GM12878 (cell line): ENCODE results near the gene LAYN. TPM values are rescaled to one million over a fixed set of nuclear protein-coding genes. Genes with fewer than 3 reads are reported as not detected.

ENCODE experiments used
- NR2C2 ChIP-seq: IDR thresholded peaks from 2 replicates; pipeline ENCODE4 v1.6.1; 2011; ENCODE audit warnings: borderline replicate concordance, low read depth; ENCODE audit not compliant: control insufficient read depth, insufficient read length
- RELA ChIP-seq: fragments of 450-650 bp; IDR thresholded peaks from 2 replicates; pipeline ENCODE4 v1.8.0; 2014; ENCODE audit warnings: borderline replicate concordance; ENCODE audit not compliant: partially characterized antibody
- RUNX3 ChIP-seq: IDR thresholded peaks from 2 replicates; pipeline ENCODE4 v1.6.1; 2012; ENCODE audit warnings: low read length, inconsistent platforms
- TCF12 ChIP-seq: IDR thresholded peaks from 2 replicates; pipeline ENCODE4 v1.6.1; 2011; ENCODE audit warnings: low read depth, mild to moderate bottlenecking, low read length
- polyA plus RNA-seq, 11 experiments: library from polyadenylated mRNA; depleted of rRNA in 4 of 11; unstranded in 6 of 11; stranded (reverse) in 5 of 11; fragments of >200 nt; fragmentation: Nextera tagmentation in 4 of 11; fragmentation: Illumina TruSeq in 1 of 11; extraction: Ambion mirVana in 4 of 11; extraction: Trizol in 1 of 11; gene quantifications; 1 replicate in 1 of 11; 2 replicates in 10 of 11; pipeline versions ENCODE4 v1.2.1 to v1.2.3, GENCODE V29; 2011 to 2016; ENCODE audit warnings: inconsistent platforms in 2 of 11, missing spikeins in 2 of 11, low read depth in 1 of 11
- total RNA-seq, 4 experiments: library from RNA; depleted of rRNA in 3 of 4; stranded (reverse); fragments of >200 nt in 3 of 4; fragmentation: Illumina TruSeq in 1 of 4; extraction: Trizol in 1 of 4; gene quantifications; 2 replicates each; pipeline versions ENCODE4 v1.2.1 to v1.2.3, GENCODE V29; 2013 to 2021
- TF ChIP-seq, protein P1 (sequence below): IDR thresholded peaks from 2 replicates; pipeline ENCODE4 v1.6.1; 2011; ENCODE audit warnings: borderline replicate concordance, low read depth, mild to moderate bottlenecking, moderate library complexity, low read length; ENCODE audit not compliant: insufficient read depth, poor library complexity, severe bottlenecking
- TF ChIP-seq, protein P2 (sequence below): fragments of 450-650 bp; formaldehyde crosslinking; IDR thresholded peaks from 2 replicates; pipeline ENCODE4 v1.4.0; 2020; ENCODE audit warnings: mild to moderate bottlenecking, moderate library complexity
- TF ChIP-seq, protein P3 (sequence below): IDR thresholded peaks from 2 replicates; pipeline ENCODE4 v1.6.1; 2012; ENCODE audit warnings: low read depth, low read length, improper control_type of control experiment
- TF ChIP-seq, protein P4 (sequence below): IDR thresholded peaks from 2 replicates; pipeline ENCODE4 v1.6.1; 2011; ENCODE audit warnings: mild to moderate bottlenecking, low read depth, low read length, moderate library complexity; ENCODE audit not compliant: insufficient replicate concordance

The LAYN gene
- total and polyA plus RNA-seq, 10 of the 15 experiments (the other 5 are each of a cell fraction or from before 2014, with no cell fraction given), result 0.06 to 0.14 (median 0.10) TPM; not detected in 7

DNA sequence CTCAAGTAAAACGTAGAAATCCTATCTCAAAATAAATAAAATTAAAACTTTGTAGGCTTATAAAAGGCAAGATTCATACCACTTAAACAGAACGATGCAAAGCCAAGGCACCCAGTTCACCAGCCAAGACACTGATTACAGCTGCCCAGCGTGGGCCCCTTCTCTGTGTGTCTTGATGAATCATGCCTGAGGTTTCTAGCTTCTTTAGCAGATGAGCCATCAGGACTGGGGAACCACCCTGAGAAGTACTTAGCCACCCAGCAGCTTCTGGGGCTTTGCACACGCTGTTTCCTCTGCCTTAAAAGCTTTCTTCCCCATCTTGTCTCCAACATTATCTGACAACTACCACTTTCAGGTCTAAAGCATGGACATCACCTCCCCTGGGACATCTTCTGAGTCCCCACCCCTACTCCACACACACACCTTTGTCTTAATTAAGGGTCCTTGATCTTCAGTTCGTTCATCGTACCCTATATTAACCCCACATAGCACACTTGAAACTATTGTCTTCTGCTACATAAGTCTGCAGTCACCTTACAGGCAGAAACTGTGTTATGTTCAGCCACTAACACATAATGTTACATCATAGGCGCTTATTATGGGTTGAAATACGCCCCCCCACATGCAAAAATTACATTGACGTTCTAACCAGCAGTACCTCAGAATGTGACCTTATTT, 8.7 kb upstream of the LAYN start (continued):
- TF ChIP-seq, protein P1, sequence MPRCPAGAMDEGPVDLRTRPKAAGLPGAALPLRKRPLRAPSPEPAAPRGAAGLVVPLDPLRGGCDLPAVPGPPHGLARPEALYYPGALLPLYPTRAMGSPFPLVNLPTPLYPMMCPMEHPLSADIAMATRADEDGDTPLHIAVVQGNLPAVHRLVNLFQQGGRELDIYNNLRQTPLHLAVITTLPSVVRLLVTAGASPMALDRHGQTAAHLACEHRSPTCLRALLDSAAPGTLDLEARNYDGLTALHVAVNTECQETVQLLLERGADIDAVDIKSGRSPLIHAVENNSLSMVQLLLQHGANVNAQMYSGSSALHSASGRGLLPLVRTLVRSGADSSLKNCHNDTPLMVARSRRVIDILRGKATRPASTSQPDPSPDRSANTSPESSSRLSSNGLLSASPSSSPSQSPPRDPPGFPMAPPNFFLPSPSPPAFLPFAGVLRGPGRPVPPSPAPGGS, result peak; percentile 29
- TF ChIP-seq, protein P2, sequence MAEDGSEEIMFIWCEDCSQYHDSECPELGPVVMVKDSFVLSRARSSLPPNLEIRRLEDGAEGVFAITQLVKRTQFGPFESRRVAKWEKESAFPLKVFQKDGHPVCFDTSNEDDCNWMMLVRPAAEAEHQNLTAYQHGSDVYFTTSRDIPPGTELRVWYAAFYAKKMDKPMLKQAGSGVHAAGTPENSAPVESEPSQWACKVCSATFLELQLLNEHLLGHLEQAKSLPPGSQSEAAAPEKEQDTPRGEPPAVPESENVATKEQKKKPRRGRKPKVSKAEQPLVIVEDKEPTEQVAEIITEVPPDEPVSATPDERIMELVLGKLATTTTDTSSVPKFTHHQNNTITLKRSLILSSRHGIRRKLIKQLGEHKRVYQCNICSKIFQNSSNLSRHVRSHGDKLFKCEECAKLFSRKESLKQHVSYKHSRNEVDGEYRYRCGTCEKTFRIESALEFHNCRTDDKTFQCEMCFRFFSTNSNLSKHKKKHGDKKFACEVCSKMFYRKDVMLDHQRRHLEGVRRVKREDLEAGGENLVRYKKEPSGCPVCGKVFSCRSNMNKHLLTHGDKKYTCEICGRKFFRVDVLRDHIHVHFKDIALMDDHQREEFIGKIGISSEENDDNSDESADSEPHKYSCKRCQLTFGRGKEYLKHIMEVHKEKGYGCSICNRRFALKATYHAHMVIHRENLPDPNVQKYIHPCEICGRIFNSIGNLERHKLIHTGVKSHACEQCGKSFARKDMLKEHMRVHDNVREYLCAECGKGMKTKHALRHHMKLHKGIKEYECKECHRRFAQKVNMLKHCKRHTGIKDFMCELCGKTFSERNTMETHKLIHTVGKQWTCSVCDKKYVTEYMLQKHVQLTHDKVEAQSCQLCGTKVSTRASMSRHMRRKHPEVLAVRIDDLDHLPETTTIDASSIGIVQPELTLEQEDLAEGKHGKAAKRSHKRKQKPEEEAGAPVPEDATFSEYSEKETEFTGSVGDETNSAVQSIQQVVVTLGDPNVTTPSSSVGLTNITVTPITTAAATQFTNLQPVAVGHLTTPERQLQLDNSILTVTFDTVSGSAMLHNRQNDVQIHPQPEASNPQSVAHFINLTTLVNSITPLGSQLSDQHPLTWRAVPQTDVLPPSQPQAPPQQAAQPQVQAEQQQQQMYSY, result no peak
- TF ChIP-seq RELA (peak; percentile 27), NR2C2 (no peak), RUNX3 (peak; percentile 61), TCF12 (0 out of 2 replicates have a peak, but pooled peaks have one; percentile 25)
- TF ChIP-seq, protein P3, sequence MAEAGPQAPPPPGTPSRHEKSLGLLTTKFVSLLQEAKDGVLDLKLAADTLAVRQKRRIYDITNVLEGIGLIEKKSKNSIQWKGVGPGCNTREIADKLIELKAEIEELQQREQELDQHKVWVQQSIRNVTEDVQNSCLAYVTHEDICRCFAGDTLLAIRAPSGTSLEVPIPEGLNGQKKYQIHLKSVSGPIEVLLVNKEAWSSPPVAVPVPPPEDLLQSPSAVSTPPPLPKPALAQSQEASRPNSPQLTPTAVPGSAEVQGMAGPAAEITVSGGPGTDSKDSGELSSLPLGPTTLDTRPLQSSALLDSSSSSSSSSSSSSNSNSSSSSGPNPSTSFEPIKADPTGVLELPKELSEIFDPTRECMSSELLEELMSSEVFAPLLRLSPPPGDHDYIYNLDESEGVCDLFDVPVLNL, result no peak
- TF ChIP-seq, protein P4, sequence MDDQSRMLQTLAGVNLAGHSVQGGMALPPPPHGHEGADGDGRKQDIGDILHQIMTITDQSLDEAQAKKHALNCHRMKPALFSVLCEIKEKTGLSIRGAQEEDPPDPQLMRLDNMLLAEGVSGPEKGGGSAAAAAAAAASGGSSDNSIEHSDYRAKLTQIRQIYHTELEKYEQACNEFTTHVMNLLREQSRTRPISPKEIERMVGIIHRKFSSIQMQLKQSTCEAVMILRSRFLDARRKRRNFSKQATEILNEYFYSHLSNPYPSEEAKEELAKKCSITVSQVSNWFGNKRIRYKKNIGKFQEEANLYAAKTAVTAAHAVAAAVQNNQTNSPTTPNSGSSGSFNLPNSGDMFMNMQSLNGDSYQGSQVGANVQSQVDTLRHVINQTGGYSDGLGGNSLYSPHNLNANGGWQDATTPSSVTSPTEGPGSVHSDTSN, result no peak
